Suppressor macrophage treated with lipopolysaccharide for 1 hour (primary cell): Measurements from ENCODE around the gene CNP.

Experiments
- DNase-seq, 3 donors: peaks; one replicate each; pipeline ENCODE4 v3.0.0-alpha.2; 2020 to 2022

CNP gene

DNA sequence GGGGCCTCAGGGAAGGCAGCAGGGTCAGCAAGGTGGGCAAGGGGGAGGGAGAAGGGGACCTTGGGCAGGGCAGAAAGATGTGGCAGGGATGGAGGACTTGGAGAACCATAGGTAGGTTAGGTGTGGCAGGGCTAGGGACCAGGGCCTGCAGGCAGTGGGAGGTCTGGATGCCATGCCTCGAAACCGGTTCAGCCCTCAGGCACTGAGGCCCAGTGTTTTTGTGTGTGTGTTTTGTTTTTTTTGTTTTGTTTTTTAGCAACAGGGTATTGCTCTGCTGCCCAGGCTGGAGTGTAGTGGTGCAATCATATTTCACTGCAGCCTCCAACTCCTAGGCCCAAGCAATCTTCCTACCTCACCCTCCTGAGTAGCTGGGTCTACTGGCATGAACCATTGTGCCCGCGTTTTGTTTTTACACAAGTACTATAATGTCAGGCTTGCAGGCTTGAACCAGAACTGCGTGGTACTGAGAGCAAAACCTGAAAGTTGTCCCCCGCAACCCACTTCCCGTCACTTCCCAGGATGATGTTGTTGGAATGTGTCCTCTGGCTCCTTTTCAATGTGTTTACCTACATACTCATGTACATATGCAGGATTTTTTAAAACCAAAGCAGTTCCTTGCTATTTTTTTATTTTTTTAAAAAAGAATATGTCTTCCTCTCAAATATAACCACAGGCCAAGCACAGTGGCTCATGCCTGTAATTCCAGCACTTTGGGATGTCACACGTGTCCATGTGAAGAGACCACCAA, 23.8 kb upstream of the CNP start:
- DNase-seq, result no peak

DNA sequence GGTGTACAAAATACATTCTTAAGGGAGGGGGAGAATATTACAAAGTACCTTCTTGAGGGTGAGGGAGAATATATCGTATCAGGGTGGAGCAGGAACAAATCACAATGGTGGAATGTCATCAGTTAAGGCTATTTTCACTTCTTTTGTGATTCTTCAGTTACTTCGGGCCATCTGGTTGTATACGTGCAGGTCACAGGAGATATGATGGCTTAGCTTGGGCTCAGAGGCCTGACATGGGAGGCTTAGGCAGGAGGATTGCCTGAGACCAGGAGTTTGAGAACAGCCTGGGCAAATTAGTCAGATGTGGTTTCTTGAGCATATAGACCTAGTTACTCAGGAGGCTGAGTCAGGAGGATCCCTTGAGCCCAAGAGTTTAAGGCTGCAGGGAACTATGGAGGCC, 23.1 kb upstream of the CNP start:
- no peak for DNase-seq

- peak in 2 of 3 donors; percentile 16 to 36 for DNase-seq
Observed at GRCh38 chr17:41944943-41945342, 21.7 kb upstream of the CNP start.

- DNase-seq, result no peak
Observed at GRCh38 chr17:41948762-41949460, 17.7 kb upstream of the CNP start.

DNA sequence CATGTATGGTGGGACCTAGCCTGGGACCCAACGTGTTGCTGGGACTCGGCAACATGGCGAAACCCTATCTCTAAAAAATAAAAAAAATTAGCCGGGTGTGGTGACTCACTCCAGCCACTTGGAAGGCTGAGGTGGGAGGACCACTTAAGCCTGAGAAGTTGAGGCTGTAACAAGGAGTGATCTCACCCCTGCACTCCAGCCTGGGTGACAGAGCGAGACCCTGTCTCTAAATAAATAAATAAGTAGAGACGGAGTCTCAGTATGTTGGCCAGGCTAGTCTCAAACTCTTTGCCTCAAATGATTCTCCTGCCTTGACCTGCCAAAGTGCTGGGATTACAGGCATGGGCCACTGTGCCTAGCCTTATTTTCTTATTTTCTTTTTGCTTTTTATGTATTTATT, 10.1 kb upstream of the CNP start:
- DNase-seq, result no peak

- no peak for DNase-seq
Observed at GRCh38 chr17:41957031-41957868, 9.3 kb upstream of the CNP start.

- no peak for DNase-seq
Observed at GRCh38 chr17:41957869-41958439, 8.6 kb upstream of the CNP start.

DNA sequence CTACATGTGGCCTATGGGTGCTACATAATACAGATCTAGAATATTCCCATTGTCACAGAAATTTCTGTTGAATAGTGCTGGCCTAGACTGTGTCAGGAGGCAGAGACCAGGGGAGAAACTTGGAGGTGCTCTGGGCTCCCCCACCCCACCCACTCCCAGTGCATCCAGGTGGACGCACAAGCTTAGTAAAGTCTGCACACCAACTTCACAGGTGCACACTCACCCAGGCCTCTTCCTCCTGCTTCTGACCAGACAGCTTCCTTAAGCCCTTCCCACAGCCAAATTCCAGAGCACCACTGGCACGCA, 7.6 kb upstream of the CNP start:
- no peak for DNase-seq

DNA sequence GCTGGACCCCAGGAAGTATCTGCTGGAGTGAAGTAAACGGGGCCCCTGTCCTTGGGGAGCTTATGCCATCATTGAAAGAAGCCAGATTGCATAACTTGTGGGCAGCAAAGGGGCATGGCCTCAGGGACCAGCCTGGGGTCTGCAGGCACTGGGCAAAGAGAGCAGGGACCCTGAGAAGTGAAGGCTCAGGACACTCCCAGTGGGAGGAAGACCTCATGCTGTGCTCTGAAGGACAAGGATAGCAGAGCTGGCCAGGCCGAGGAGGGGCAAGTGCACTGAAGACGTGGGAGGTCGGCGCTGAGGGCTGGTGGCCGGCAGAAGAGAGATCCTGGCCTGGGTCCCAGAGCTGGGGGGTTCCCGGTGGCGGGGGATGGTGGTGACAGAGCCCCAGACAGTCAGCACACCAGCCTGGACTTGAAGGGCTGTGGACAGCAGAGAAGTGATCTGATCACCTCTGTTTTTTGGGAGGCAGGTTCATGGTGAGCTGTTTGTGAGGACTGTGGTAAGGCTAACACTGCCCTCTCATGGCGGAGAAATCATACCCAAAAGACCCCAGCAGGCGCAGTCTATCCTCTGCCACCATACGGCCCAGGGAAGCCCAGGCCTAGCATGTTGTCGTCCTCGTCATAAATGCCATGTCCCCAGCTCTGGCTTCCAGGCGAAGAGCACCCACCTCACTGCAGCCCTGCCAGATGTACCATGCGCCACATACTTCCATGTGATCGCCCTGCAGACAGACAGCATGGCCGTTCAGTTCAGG, 7.1 kb upstream of the CNP start:
- DNase-seq, result peak in 2 of 3 donors; percentile 20 to 39

DNA sequence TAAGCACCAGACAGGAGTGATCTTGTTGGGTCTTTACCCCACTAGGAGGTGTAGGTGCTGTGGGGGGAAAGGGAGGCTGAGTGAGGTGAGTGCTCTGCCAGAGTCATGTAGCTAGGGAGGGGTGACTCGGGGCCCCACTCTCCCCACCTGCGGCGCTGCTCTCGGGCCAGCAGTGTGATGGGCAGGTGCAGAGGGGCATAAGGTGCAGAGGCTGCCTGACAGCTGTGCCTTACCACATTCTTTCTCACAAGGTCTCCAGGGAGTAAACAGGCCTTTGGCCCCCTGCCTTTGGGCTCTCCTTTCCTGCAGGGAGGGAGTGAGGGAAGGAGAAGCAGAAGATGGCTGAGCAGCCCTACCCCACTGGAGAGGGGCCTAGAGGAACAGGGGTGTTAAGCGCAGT, 4.5 kb upstream of the CNP start:
- DNase-seq, result no peak

GRCh38 chr17:41962768-41963434, 3.7 kb upstream of the CNP start:
- DNase-seq, result peak; percentile 76 to 84 (median 81)

GRCh38 chr17:41965694-41966462, 717 bp upstream of the CNP start:
- DNase-seq, result peak; percentile 49 to 71 (median 63)

GRCh38 chr17:41967141-41967920, 736 bp downstream of the CNP start:
- DNase-seq, result no peak

DNA sequence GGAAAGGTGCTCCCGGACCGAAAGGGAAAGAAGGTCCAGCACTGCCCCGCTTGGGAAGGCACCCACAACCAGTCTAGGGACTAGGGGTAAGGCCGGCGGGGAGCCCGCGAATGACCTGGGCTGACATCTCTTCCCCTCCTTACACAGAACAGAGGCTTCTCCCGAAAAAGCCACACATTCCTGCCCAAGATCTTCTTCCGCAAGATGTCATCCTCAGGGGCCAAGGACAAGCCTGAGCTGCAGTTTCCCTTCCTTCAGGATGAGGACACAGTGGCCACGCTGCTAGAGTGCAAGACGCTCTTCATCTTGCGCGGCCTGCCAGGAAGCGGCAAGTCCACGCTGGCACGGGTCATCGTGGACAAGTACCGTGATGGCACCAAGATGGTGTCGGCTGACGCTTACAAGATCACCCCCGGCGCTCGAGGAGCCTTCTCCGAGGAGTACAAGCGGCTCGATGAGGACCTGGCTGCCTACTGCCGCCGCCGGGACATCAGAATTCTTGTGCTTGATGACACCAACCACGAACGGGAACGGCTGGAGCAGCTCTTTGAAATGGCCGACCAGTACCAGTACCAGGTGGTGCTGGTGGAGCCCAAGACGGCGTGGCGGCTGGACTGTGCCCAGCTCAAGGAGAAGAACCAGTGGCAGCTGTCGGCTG, 1.5 kb downstream of the CNP start:
- no peak for DNase-seq

DNA sequence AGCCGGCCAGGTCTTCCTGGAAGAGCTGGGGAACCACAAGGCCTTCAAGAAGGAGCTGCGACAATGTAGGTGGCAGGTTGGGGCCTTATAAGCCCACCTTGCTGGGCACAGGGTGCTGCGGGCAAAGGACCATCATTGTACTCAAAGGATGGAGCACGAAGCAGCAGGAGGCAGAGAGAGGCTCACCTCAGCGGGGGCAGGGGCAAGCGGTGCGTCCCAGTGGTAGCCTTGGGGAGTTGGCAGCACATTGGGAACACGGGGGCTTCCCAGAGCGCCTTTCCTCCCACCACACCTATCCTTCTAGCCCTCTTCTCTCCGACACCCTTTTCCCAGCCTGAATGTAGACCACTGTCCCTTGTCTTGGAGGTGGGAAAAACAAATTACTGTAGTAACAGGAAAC, 2.1 kb downstream of the CNP start:
- DNase-seq, result no peak

DNA sequence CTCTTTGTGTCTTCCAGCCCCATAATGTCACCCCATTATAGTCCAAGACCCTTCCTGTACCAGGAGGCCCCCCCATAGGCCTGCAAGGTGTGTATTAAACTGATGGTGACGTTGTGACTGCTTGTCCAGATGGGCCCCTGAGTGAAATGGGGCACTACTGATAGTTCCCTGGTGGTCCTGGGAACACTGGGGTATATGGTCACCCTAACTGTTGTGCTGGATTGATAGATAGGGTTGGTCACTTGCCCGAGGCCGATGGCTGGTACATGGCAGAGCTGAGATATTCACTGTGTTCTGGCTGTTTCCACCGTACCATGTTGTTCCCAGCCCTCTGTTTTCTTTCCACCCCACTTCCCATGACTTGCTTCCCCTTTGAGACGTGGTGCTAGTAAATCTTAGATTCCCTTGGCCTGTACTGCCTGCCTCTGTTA, 4.3 kb downstream of the CNP start:
- DNase-seq, result no peak

DNA sequence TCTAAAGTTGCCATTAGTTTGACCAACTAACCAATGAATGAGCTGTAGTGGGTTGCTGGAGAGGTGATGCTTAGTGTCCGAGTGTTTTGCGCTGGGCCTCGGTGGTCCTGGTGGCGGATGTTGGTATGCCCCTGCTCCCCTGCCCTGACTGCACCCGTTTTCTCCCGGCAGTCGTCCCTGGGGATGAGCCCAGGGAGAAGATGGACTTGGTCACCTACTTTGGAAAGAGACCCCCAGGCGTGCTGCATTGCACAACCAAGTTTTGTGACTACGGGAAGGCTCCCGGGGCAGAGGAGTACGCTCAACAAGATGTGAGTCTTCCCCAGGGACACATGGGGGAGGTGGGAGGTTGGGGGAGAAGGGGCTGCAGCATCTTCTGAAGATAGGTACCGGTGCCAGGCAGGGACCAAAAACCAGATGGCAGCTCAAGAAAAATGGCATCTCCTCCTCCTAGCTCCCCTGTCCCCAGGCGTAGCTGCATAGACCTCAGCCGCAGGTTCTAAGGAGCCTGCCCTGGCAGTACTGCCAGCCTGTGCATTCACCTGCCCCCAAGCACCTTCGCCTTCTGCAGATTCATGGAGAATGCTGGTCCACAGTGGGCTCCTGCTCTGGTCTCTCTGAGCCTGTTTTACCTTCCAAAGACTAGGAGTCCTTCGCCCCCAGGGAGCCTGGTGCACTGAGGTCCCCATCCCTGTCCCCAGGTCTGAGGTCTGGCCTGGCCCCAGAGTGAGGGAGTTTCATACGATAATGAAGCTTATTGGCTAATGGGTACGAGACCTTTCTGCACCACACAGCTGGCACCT, 5.3 kb downstream of the CNP start:
- DNase-seq, result no peak

GRCh38 chr17:41972571-41973407, 6.2 kb downstream of the CNP start:
- no peak for DNase-seq
